Measurements from ENCODE around the gene ROBO4.

The ROBO4 gene

GRCh38 chr11:124840666-124841065 lies 57.0 kb downstream of the ROBO4 start:
- no peak for DNase-seq

- DNase-seq = no peak
Measured at GRCh38 chr11:124839972-124840621, 57.6 kb downstream of the ROBO4 start.

- DNase-seq = no peak
Measured at GRCh38 chr11:124839128-124839971, 58.3 kb downstream of the ROBO4 start.

GRCh38 chr11:124838805-124839127 lies 58.9 kb downstream of the ROBO4 start:
- no peak for DNase-seq

GRCh38 chr11:124837491-124837856 lies 60.2 kb downstream of the ROBO4 start:
- peak; percentile 81 for DNase-seq

GRCh38 chr11:124835918-124836317 lies 61.7 kb downstream of the ROBO4 start:
- DNase-seq = no peak

- DNase-seq = no peak
Measured at GRCh38 chr11:124834526-124835180, 63.0 kb downstream of the ROBO4 start.
